B cell (primary cell): Measurements from ENCODE around the gene NBEAL2. TPM values are rescaled to one million over a fixed set of nuclear protein-coding genes. Genes with fewer than 3 reads are reported as not detected.

Experiments used
- ATAC-seq: fragments of 200-7000 bp; cut with Tn5 transposase; one replicate; pipeline ENCODE4 v1.10.0; 2021; ENCODE audit warnings: low read depth, mild to moderate bottlenecking, moderate number of reproducible peaks, moderate library complexity
- CTCF ChIA-PET: fragments of 350-600 bp; sonication (Branson Sonifier 250); formaldehyde crosslinking; loops from one replicate; lab custom pipeline; 2021; ENCODE audit warnings: antibody characterized with exemption, inconsistent platforms; lab: Charles Lee
- POLR2A ChIA-PET: fragments of 350-600 bp; sonication (Branson Sonifier 250); formaldehyde crosslinking; loops from one replicate; lab custom pipeline; 2021; ENCODE audit warnings: antibody characterized with exemption; lab: Charles Lee
- DNase-seq: peaks from one replicate; pipeline ENCODE4 v3.0.0; 2013
- H2AFZ ChIP-seq: 2 replicates; pipeline ENCODE4 v1.6.1; 2012; ENCODE audit warnings: mild to moderate bottlenecking, low read depth, low read length; ENCODE audit not compliant: insufficient read depth, poor library complexity, severe bottlenecking
- H3K27ac ChIP-seq, 2 donors: 1 replicate in 1 of 2; 2 replicates in 1 of 2; pipeline ENCODE4 v1.5.1; 2012 to 2013; ENCODE audit warnings: low read length in 2 of 2, mild to moderate bottlenecking in 2 of 2, moderate library complexity in 1 of 2
- H3K27me3 ChIP-seq, 4 experiments: fragments of 200-600 bp in 1 of 4; sonication (generic) in 1 of 4; replicated peaks in 1 of 4; 1 replicate in 2 of 4; 2 replicates in 2 of 4; pipeline versions ENCODE4 v1.6.1 to v1.7.0; 2013 to 2016; ENCODE audit warnings: low read length in 3 of 4, mild to moderate bottlenecking in 2 of 4, mixed read lengths in 1 of 4, moderate library complexity in 1 of 4; ENCODE audit not compliant: insufficient read depth in 4 of 4, control insufficient read depth in 3 of 4; ENCODE audit errors: control extremely low read depth in 1 of 4
- H3K36me3 ChIP-seq, 2 experiments: replicated peaks in 1 of 2; 1 replicate in 1 of 2; 2 replicates in 1 of 2; pipeline versions ENCODE4 v1.6.1 to v1.7.1; 2013; ENCODE audit warnings: low read length in 1 of 2; ENCODE audit not compliant: insufficient read depth in 2 of 2, control insufficient read depth in 1 of 2; ENCODE audit errors: control extremely low read depth in 1 of 2, extremely low read depth in 1 of 2
- H3K4me1 ChIP-seq, 2 donors: fragments of 200-600 bp in 1 of 2; sonication (generic) in 1 of 2; 1 replicate in 1 of 2; 2 replicates in 1 of 2; pipeline versions ENCODE4 v1.5.1 to v1.6.1; 2013 to 2017; ENCODE audit warnings: low read length in 2 of 2; ENCODE audit not compliant: control insufficient read depth in 2 of 2, insufficient read depth in 2 of 2
- H3K4me2 ChIP-seq: replicated peaks from 2 replicates; pipeline ENCODE3; 2012; ENCODE audit warnings: mild to moderate bottlenecking, low read depth, low read length; ENCODE audit not compliant: poor library complexity, severe bottlenecking
- H3K4me3 ChIP-seq, 5 experiments: fragments of 200-600 bp in 1 of 5; sonication (generic) in 1 of 5; 1 replicate in 3 of 5; 2 replicates in 2 of 5; pipeline versions ENCODE4 v1.5.1 to v1.7.0; 2011 to 2016; ENCODE audit warnings: low read length in 4 of 5, mild to moderate bottlenecking in 4 of 5, low read depth in 2 of 5, control low read depth in 1 of 5, moderate library complexity in 1 of 5; ENCODE audit not compliant: insufficient read depth in 1 of 5; ENCODE audit errors: control extremely low read depth in 1 of 5, extremely low read depth in 1 of 5
- H3K79me2 ChIP-seq: fragments of 200-600 bp; sonication (generic); one replicate; pipeline ENCODE4 v1.6.0; 2016; ENCODE audit warnings: low read length; ENCODE audit not compliant: control insufficient read depth, insufficient read depth
- H3K9ac ChIP-seq: fragments of 200-600 bp; sonication (generic); 2 replicates; pipeline ENCODE4 v1.6.1; 2017; ENCODE audit warnings: mild to moderate bottlenecking, low read length, moderate library complexity
- H3K9me3 ChIP-seq, 3 donors: one replicate each; pipeline versions ENCODE4 v1.6.1 to v1.7.1; 2013; ENCODE audit warnings: low read length in 2 of 3; ENCODE audit not compliant: control insufficient read depth in 2 of 3, insufficient read depth in 1 of 3; ENCODE audit errors: control extremely low read depth in 1 of 3
- H4K20me1 ChIP-seq: 2 replicates; pipeline ENCODE4 v1.6.0; 2012; ENCODE audit warnings: mild to moderate bottlenecking, low read length; ENCODE audit not compliant: insufficient read depth, control insufficient read depth, poor library complexity, severe bottlenecking
- H3K27ac Mint-ChIP-seq: one replicate; pipeline ENCODE4 v1.8.0; 2021; ENCODE audit warnings: mixed read lengths
- H3K27me3 Mint-ChIP-seq: one replicate; pipeline ENCODE4 v1.8.0; 2021; ENCODE audit warnings: mixed read lengths
- H3K4me1 Mint-ChIP-seq: one replicate; pipeline ENCODE4 v1.8.0; 2021; ENCODE audit warnings: mixed read lengths
- H3K4me3 Mint-ChIP-seq: one replicate; pipeline ENCODE4 v1.8.0; 2021; ENCODE audit warnings: mixed read lengths
- H3K9me3 Mint-ChIP-seq: one replicate; pipeline ENCODE4 v1.8.0; 2022; ENCODE audit warnings: mixed read lengths; ENCODE audit not compliant: insufficient read depth
- CTCF ChIP-seq: fragments of 200-600 bp; IDR thresholded peaks from one replicate; pipeline ENCODE4 v1.8.0; 2022; ENCODE audit warnings: antibody characterized with exemption, mild to moderate bottlenecking
- EZH2 ChIP-seq: IDR thresholded peaks from 2 replicates; pipeline ENCODE4 v1.6.1; 2012; ENCODE audit warnings: borderline replicate concordance, low read depth, mild to moderate bottlenecking, moderate library complexity, low read length; ENCODE audit not compliant: insufficient read depth, poor library complexity, severe bottlenecking
- WGBS: methylation state at CpG from one replicate; pipeline ENCODE4 v1.1.5; 2013; ENCODE audit warnings: missing lambda C conversion rate; ENCODE audit not compliant: insufficient coverage; 5-methylcytosine and 5-hydroxymethylcytosine counted together
- intact Hi-C: fragments of 100-400 bp; cut with micrococcal nuclease; formaldehyde crosslinking; loops from one replicate; pipeline ENCODE4 v1.10.0; 2022
- polyA plus RNA-seq: library from polyadenylated mRNA; depleted of rRNA; stranded (reverse); fragments of >200 nt; gene quantifications from 2 replicates; pipeline ENCODE4 v1.2.3, GENCODE V29; 2012
- total RNA-seq, 2 donors: library from RNA; stranded (reverse); fragments of 120-200 nt in 1 of 2; gene quantifications; 1 replicate in 1 of 2; 2 replicates in 1 of 2; pipeline versions ENCODE4 v1.2.3 to v1.2.4, GENCODE V29; 2013 to 2022

NBEAL2 gene
- total and polyA plus RNA-seq, 2 donors (not counting 1 experiment from before 2014, with no cell fraction given), result 63.8 to 155 TPM

- no peaks in the 10 kb centered on the region for H3K9me3 Mint-ChIP-seq
- POLR2A ChIA-PET, result interaction anchor here (1.2 to 1.8 kb wide), 2 partner anchors 10 to 15 kb away, joined by 3 to 4 read pairs; no protein-coding TSS in a partner anchor
- 94% methylated on average over 12 of the region's 14 CpGs for WGBS
Measured at GRCh38 chr3:46999516-47000197, 20.2 kb downstream of the NBEAL2 start.

More at GRCh38 chr3:46999516-47000197, 20.2 kb downstream of the NBEAL2 start:
- H3K36me3 ChIP-seq, result peaks cover 0 to 65% of the 10 kb centered on the region in 2 experiments
- ATAC-seq (no peak), DNase-seq (no peak)
- H3K27ac Mint-ChIP-seq, result no peak overlapping the region
- peaks cover 24% of the 10 kb centered on the region for H3K79me2 ChIP-seq
- peaks cover 3 to 16% of the 10 kb centered on the region in 2 donors for H3K4me1 ChIP-seq
- H3K27me3 ChIP-seq, result no peaks in the 10 kb centered on the region
- CTCF ChIA-PET, result interaction anchor here (1.0 to 12.1 kb wide), 10 partner anchors 20 to 154 kb away, joined by 3 to 146 read pairs (median 6); partner anchors contain the start of gene NBEAL2
- intact Hi-C loops, result no loop called here
- no peak overlapping the region for H3K4me3 ChIP-seq
- no peak overlapping the region for H3K4me3 Mint-ChIP-seq
- TF ChIP-seq CTCF (no peak), EZH2 (no peak)
- H3K27me3 Mint-ChIP-seq, result no peaks in the 10 kb centered on the region
- H3K9ac ChIP-seq, result no peak overlapping the region
- H3K9me3 ChIP-seq, result no peaks in the 10 kb centered on the region
- H3K27ac ChIP-seq, result no peak overlapping the region
- no peak overlapping the region for H2AFZ ChIP-seq
- H3K4me1 Mint-ChIP-seq, result peaks cover 10% of the 10 kb centered on the region
- no peaks in the 10 kb centered on the region for H4K20me1 ChIP-seq
- no peak overlapping the region for H3K4me2 ChIP-seq
